ENCODE data around the gene KCNJ2.

Gene KCNJ2

GRCh38 chr17:70153210-70153609 is 16.1 kb upstream of the KCNJ2 start:
- FAIRE-seq (no peak), DNase-seq (ENCODE audit: insufficient read length, low spot score) (no peak)
- no peak for TF ChIP-seq SPI1 (IDR thresholded peaks at IDR 0.05; ENCODE audit: low read depth, low read length)

GRCh38 chr17:70157151-70157550 is 12.2 kb upstream of the KCNJ2 start:
- FAIRE-seq (no peak), DNase-seq (ENCODE audit: insufficient read length, low spot score) (no peak)
- no peak for TF ChIP-seq SPI1 (IDR thresholded peaks at IDR 0.05; ENCODE audit: low read depth, low read length)
- no peak for TF ChIP-seq PAX5 (IDR thresholded peaks at IDR 0.05; ENCODE audit: insufficient read depth, low read length, severe bottlenecking)
- no peak for TF ChIP-seq TAF1 (IDR thresholded peaks at IDR 0.05; ENCODE audit: low read depth, low read length)
- no peak for TF ChIP-seq POLR2AphosphoS5 (IDR thresholded peaks at IDR 0.05; ENCODE audit: low read depth, low read length)
- no peak for TF ChIP-seq POLR2A (IDR thresholded peaks at IDR 0.05; ENCODE audit: low read depth, low read length)
- TF ChIP-seq POU2F2 (IDR thresholded peaks at IDR 0.05; ENCODE audit: low read depth, low read length), result no peak

GRCh38 chr17:70158180-70158579 is 11.2 kb upstream of the KCNJ2 start:
- TF ChIP-seq POLR2A (IDR thresholded peaks at IDR 0.05; ENCODE audit: low read depth, low read length) (no peak), TAF1 (IDR thresholded peaks at IDR 0.05; ENCODE audit: low read depth, low read length) (no peak), SPI1 (IDR thresholded peaks at IDR 0.05; ENCODE audit: low read depth, low read length) (no peak), POLR2AphosphoS5 (IDR thresholded peaks at IDR 0.05; ENCODE audit: low read depth, low read length) (no peak), PAX5 (IDR thresholded peaks at IDR 0.05; ENCODE audit: insufficient read depth, low read length, severe bottlenecking) (no peak), POU2F2 (IDR thresholded peaks at IDR 0.05; ENCODE audit: low read depth, low read length) (no peak)
- FAIRE-seq, result no peak
- DNase-seq (ENCODE audit: insufficient read length, low spot score), result no peak

GRCh38 chr17:70158591-70158990 is 10.7 kb upstream of the KCNJ2 start:
- TF ChIP-seq POU2F2 (IDR thresholded peaks at IDR 0.05; ENCODE audit: low read depth, low read length) (no peak), POLR2A (IDR thresholded peaks at IDR 0.05; ENCODE audit: low read depth, low read length) (no peak), SPI1 (IDR thresholded peaks at IDR 0.05; ENCODE audit: low read depth, low read length) (no peak), POLR2AphosphoS5 (IDR thresholded peaks at IDR 0.05; ENCODE audit: low read depth, low read length) (no peak), PAX5 (IDR thresholded peaks at IDR 0.05; ENCODE audit: insufficient read depth, low read length, severe bottlenecking) (no peak)
- DNase-seq (ENCODE audit: insufficient read length, low spot score), result no peak
- FAIRE-seq, result no peak

- no peak for DNase-seq (ENCODE audit: insufficient read length, low spot score)
- FAIRE-seq, result no peak
Observed at GRCh38 chr17:70159980-70160379, 9.4 kb upstream of the KCNJ2 start.

GRCh38 chr17:70161519-70161918 is 7.8 kb upstream of the KCNJ2 start:
- FAIRE-seq, result no peak
- TF ChIP-seq SPI1 (IDR thresholded peaks at IDR 0.05; ENCODE audit: low read depth, low read length), result no peak
- TF ChIP-seq TAF1 (IDR thresholded peaks at IDR 0.05; ENCODE audit: low read depth, low read length), result no peak
- TF ChIP-seq PAX5 (IDR thresholded peaks at IDR 0.05; ENCODE audit: insufficient read depth, low read length, severe bottlenecking), result no peak
- no peak for TF ChIP-seq POLR2AphosphoS5 (IDR thresholded peaks at IDR 0.05; ENCODE audit: low read depth, low read length)
- no peak for TF ChIP-seq POU2F2 (IDR thresholded peaks at IDR 0.05; ENCODE audit: low read depth, low read length)
- no peak for TF ChIP-seq POLR2A (IDR thresholded peaks at IDR 0.05; ENCODE audit: low read depth, low read length)

More at GRCh38 chr17:70159980-70160379, 9.4 kb upstream of the KCNJ2 start:
- TF ChIP-seq SPI1 (IDR thresholded peaks at IDR 0.05; ENCODE audit: low read depth, low read length) (no peak), POLR2AphosphoS5 (IDR thresholded peaks at IDR 0.05; ENCODE audit: low read depth, low read length) (no peak), PAX5 (IDR thresholded peaks at IDR 0.05; ENCODE audit: insufficient read depth, low read length, severe bottlenecking) (no peak), TAF1 (IDR thresholded peaks at IDR 0.05; ENCODE audit: low read depth, low read length) (no peak), POLR2A (IDR thresholded peaks at IDR 0.05; ENCODE audit: low read depth, low read length) (no peak), POU2F2 (IDR thresholded peaks at IDR 0.05; ENCODE audit: low read depth, low read length) (no peak)

GRCh38 chr17:70165383-70165782 is 3.9 kb upstream of the KCNJ2 start:
- no peak for FAIRE-seq
- no peak for DNase-seq (ENCODE audit: insufficient read length, low spot score)
- no peak for TF ChIP-seq POLR2AphosphoS5 (IDR thresholded peaks at IDR 0.05; ENCODE audit: low read depth, low read length)
- no peak for TF ChIP-seq POU2F2 (IDR thresholded peaks at IDR 0.05; ENCODE audit: low read depth, low read length)
- TF ChIP-seq TAF1 (IDR thresholded peaks at IDR 0.05; ENCODE audit: low read depth, low read length), result no peak
- TF ChIP-seq POLR2A (IDR thresholded peaks at IDR 0.05; ENCODE audit: low read depth, low read length), result no peak
- TF ChIP-seq SPI1 (IDR thresholded peaks at IDR 0.05; ENCODE audit: low read depth, low read length), result no peak
- TF ChIP-seq PAX5 (IDR thresholded peaks at IDR 0.05; ENCODE audit: insufficient read depth, low read length, severe bottlenecking), result no peak

More at GRCh38 chr17:70161519-70161918, 7.8 kb upstream of the KCNJ2 start:
- DNase-seq (ENCODE audit: insufficient read length, low spot score), result no peak

GRCh38 chr17:70166615-70167014 is 2.7 kb upstream of the KCNJ2 start:
- no peak for FAIRE-seq
- TF ChIP-seq PAX5 (IDR thresholded peaks at IDR 0.05; ENCODE audit: insufficient read depth, low read length, severe bottlenecking) (no peak), POU2F2 (IDR thresholded peaks at IDR 0.05; ENCODE audit: low read depth, low read length) (no peak), SPI1 (IDR thresholded peaks at IDR 0.05; ENCODE audit: low read depth, low read length) (no peak)

GRCh38 chr17:70168044-70168976 is 1.0 kb upstream of the KCNJ2 start:
- FAIRE-seq, result no peak
- TF ChIP-seq POU2F2 (IDR thresholded peaks at IDR 0.05; ENCODE audit: low read depth, low read length) (no peak), TAF1 (IDR thresholded peaks at IDR 0.05; ENCODE audit: low read depth, low read length) (no peak), SPI1 (IDR thresholded peaks at IDR 0.05; ENCODE audit: low read depth, low read length) (no peak), POLR2A (IDR thresholded peaks at IDR 0.05; ENCODE audit: low read depth, low read length) (no peak), POLR2AphosphoS5 (IDR thresholded peaks at IDR 0.05; ENCODE audit: low read depth, low read length) (no peak), PAX5 (IDR thresholded peaks at IDR 0.05; ENCODE audit: insufficient read depth, low read length, severe bottlenecking) (no peak)

More at GRCh38 chr17:70166615-70167014, 2.7 kb upstream of the KCNJ2 start:
- no peak for DNase-seq (ENCODE audit: insufficient read length, low spot score)

More at GRCh38 chr17:70168044-70168976, 1.0 kb upstream of the KCNJ2 start:
- peak; percentile 20 for DNase-seq (ENCODE audit: insufficient read length, low spot score)
